Measurements from ENCODE around the gene ARID4A. TPM values are rescaled to one million over a fixed set of nuclear protein-coding genes. Genes with fewer than 3 reads are reported as not detected.
A peak's percentile ranks its signal among the peaks of the same experiment; 100 is the strongest.
"Not testable (repeated sequence)": the region's sequence is repeated elsewhere in the genome, so short reads cannot be mapped to it uniquely, and the experiment has no call there.

The ARID4A gene
- total RNA-seq, 3 donors from 2014 or later = 24.6 to 33.1 (median 28.0) TPM

DNA sequence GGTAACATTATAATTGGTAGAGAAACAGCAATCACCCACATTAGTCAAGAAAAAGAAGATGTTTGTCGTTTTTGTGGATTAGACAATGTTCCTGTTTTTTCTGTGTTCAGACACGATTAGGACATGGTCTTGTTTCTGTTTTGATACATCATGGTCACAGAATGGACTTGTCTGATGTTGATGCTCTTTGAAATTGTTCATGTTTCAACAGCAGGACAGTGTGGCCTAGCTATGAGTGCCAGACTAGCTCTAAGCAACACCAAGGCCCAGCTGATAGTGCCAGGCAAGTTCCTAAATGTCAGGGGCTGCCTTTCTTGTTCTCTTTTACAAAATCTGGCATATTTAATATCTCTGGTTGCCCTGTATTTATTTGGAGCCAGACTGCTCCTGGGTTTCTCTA is 56.5 kb downstream of the ARID4A start:
- Histone ChIP-seq H3K27me3 (no peaks in the 10 kb centered on the region), H3K4me3 (no peak overlapping the region), H3K36me3 (peaks cover 4% of the 10 kb centered on the region), H3K27ac (no peak overlapping the region), H3K4me1 (no peaks in the 10 kb centered on the region), H3K9me3 (no peaks in the 10 kb centered on the region)
- intact Hi-C loops (cut with DNase I; ENCODE audit: low total_unique reads) = no loop called here
- DNase-seq (ENCODE audit: low spot score in 2 of 2) = no peak
- TF ChIP-seq POLR2AphosphoS5 (IDR thresholded peaks at IDR 0.05) (no peak), CTCF (IDR thresholded peaks at IDR 0.05) (no peak), POLR2A (IDR thresholded peaks at IDR 0.05) (no peak)

GRCh38 chr14:58356268-58356667 is 57.9 kb downstream of the ARID4A start:
- Histone ChIP-seq H3K4me3 (no peak overlapping the region), H3K27me3 (no peaks in the 10 kb centered on the region), H3K36me3 (peaks cover 4% of the 10 kb centered on the region), H3K27ac (no peak overlapping the region), H3K4me1 (no peaks in the 10 kb centered on the region), H3K9me3 (no peaks in the 10 kb centered on the region)
- no peak for TF ChIP-seq POLR2AphosphoS5 (IDR thresholded peaks at IDR 0.05)
- TF ChIP-seq CTCF (IDR thresholded peaks at IDR 0.05) = no peak
- TF ChIP-seq POLR2A (IDR thresholded peaks at IDR 0.05) = no peak
- intact Hi-C loops (cut with DNase I; ENCODE audit: low total_unique reads) = no loop called here
- DNase-seq (ENCODE audit: low spot score in 2 of 2) = no peak

- H3K4me1 ChIP-seq; H3K9me3 ChIP-seq; DNase-seq (ENCODE audit: low spot score in 2 of 2); H3K27me3 ChIP-seq; H3K4me3 ChIP-seq; intact Hi-C loops (cut with DNase I; ENCODE audit: low total_unique reads); H3K27ac ChIP-seq: not testable (repeated sequence)
- peaks cover 16% of the 10 kb centered on the region for H3K36me3 ChIP-seq
These were observed 63.9 kb downstream of the ARID4A start for GRCh38 chr14:58362272-58362671.

DNA sequence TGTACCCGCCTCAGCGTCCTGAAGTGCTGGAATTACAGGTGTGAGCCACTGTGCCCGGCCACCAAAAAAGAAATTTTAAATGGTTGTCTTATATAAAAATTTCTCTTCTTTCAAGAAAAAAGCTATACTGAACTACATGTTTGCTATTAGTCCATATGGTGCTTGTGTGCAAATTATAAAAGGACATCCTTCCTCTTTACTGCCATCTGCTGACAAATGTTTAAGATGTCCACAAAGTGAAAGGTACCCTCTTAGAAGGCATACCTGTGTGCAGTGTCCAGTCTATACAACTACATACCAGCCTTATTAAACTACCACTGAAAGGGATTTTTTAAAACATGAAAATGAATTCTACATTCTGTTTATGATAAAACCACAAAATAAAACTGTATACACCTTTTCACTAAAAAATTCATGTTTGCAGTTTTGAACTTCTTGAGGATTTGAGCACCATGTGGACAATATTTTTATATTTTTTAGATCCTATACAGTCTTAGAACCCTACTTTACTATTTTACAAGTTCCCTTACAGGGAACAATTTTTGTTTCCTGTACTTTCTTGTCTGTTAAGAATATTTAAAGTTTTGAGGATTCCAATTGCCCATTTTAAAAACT is 64.5 kb downstream of the ARID4A start:
- Histone ChIP-seq H3K9me3 (no peaks in the 10 kb centered on the region), H3K36me3 (peaks cover 17% of the 10 kb centered on the region), H3K4me3 (no peak overlapping the region), H3K27ac (no peak overlapping the region), H3K27me3 (no peaks in the 10 kb centered on the region), H3K4me1 (no peaks in the 10 kb centered on the region)
- no peak for DNase-seq (ENCODE audit: low spot score in 2 of 2)
- intact Hi-C loops (cut with DNase I; ENCODE audit: low total_unique reads) = no loop called here
- TF ChIP-seq POLR2AphosphoS5 (IDR thresholded peaks at IDR 0.05) = no peak
- TF ChIP-seq CTCF (IDR thresholded peaks at IDR 0.05) = peak in 1 of 3 donors; percentile 14
- no peak for TF ChIP-seq POLR2A (IDR thresholded peaks at IDR 0.05)

- Histone ChIP-seq H3K36me3 (peaks cover 13% of the 10 kb centered on the region), H3K9me3 (no peaks in the 10 kb centered on the region), H3K4me1 (no peaks in the 10 kb centered on the region), H3K4me3 (no peak overlapping the region), H3K27me3 (no peaks in the 10 kb centered on the region), H3K27ac (no peak overlapping the region)
- intact Hi-C loops (cut with DNase I; ENCODE audit: low total_unique reads) = no loop called here
- TF ChIP-seq POLR2AphosphoS5 (IDR thresholded peaks at IDR 0.05) (no peak), CTCF (IDR thresholded peaks at IDR 0.05) (no peak), POLR2A (IDR thresholded peaks at IDR 0.05) (no peak)
- DNase-seq (ENCODE audit: low spot score in 2 of 2) = no peak
These were observed 66.0 kb downstream of the ARID4A start for GRCh38 chr14:58364316-58364715.

- no peak overlapping the region for H3K27ac ChIP-seq
- H3K4me1 ChIP-seq = no peaks in the 10 kb centered on the region
- intact Hi-C loops (cut with DNase I; ENCODE audit: low total_unique reads) = no loop called here
- no peak overlapping the region for H3K4me3 ChIP-seq
- peaks cover 12% of the 10 kb centered on the region for H3K36me3 ChIP-seq
- TF ChIP-seq POLR2A (IDR thresholded peaks at IDR 0.05) (no peak), CTCF (IDR thresholded peaks at IDR 0.05) (no peak), POLR2AphosphoS5 (IDR thresholded peaks at IDR 0.05) (no peak)
- no peaks in the 10 kb centered on the region for H3K27me3 ChIP-seq
- no peak for DNase-seq (ENCODE audit: low spot score in 2 of 2)
- no peaks in the 10 kb centered on the region for H3K9me3 ChIP-seq
These were observed 68.9 kb downstream of the ARID4A start for GRCh38 chr14:58367296-58367695.

Measured in breast epithelium (tissue), 4 donors.